ENCODE measurements around the gene ITPK1.

ITPK1 gene

DNA sequence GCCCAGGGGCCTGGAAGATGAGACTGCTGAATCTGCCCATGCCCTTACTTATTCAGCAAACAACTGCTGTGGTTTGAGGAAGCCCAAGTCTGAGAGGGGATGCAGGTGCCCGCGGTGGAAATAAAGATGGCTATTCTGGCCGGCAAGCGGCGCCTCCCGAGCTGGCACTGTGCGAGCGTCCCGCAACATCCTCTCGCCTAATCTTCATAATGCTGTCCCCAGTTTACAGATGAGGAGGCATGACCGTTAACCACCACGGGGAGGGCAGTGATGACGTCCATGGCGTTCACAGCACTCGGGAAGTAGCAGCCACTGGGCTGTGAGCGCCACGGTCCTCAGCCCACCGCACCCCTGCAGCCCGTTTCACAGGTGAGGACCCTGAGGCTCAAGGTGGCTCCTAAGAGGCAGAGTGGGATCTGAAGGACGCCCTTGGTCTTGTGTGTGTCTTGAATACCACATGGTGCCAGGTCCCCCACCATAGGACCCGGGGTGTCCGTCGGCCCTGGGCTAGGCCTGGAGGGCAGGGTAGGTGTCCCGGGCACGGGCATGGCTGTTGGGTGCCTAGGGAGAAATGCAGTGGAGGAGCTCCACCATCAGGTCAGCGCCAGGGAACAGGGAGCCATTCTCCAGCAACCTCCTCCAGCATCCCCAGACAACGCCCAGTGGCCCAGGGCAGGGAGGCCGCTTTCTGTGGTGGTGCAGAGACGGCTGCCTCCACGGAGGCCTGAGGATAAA lies 172.6 kb downstream of the ITPK1 start:
- DNase-seq (ENCODE audit: insufficient read length) = no peak
- TF ChIP-seq TAF1 (IDR thresholded peaks at IDR 0.05; ENCODE audit: borderline replicate concordance, low read depth, low read length) (no peak), POLR2A (IDR thresholded peaks at IDR 0.05; ENCODE audit: low read depth, low read length) (no peak), POLR2AphosphoS5 (IDR thresholded peaks at IDR 0.05; ENCODE audit: low read depth, low read length) (no peak)
- no peak for FAIRE-seq

DNA sequence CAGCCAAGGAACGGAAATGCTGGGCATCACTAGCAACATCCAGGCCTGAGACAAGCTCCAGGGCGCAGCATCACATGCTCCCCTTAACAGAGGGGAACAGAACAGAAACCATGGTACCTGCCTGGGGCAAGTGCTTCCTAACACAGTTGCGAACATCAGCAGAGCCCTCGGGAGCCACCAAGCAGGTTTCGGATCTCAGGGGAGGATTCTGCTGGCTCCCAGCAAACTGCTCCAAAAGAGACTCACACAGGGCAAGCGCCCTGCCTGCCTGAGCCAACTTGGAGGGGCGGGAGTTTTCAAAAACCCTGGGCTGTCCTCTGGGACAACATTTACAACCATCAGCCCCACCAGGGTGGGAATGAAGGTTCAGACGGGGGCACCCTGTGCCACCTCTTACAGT lies 173.1 kb downstream of the ITPK1 start:
- no peak for DNase-seq (ENCODE audit: insufficient read length)
- TF ChIP-seq POLR2A (IDR thresholded peaks at IDR 0.05; ENCODE audit: low read depth, low read length) (no peak), POLR2AphosphoS5 (IDR thresholded peaks at IDR 0.05; ENCODE audit: low read depth, low read length) (no peak), TAF1 (IDR thresholded peaks at IDR 0.05; ENCODE audit: borderline replicate concordance, low read depth, low read length) (no peak)
- no peak for FAIRE-seq

DNA sequence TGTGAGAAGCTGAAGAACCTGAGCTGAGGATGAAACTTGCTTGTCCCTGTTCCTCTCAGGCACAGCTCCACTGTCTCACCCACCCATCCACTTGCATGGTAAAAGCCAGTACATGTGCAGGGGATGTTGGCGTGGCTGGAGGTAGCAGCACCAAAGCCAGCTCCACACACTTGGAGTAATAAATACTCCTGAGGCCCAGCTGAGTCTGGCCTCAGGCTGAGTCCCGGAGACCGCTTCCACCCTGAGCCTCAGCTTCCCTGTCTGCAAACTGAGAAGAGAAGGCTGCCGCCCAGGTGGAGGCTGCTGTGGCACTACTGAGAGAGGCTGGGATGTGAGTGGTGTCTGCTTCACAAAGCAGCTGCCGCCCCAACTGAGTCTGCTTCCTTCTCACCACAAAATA lies 173.6 kb downstream of the ITPK1 start:
- no peak for DNase-seq (ENCODE audit: insufficient read length)
- FAIRE-seq = no peak
- TF ChIP-seq POLR2A (IDR thresholded peaks at IDR 0.05; ENCODE audit: low read depth, low read length) (no peak), POLR2AphosphoS5 (IDR thresholded peaks at IDR 0.05; ENCODE audit: low read depth, low read length) (no peak), TAF1 (IDR thresholded peaks at IDR 0.05; ENCODE audit: borderline replicate concordance, low read depth, low read length) (no peak)

DNA sequence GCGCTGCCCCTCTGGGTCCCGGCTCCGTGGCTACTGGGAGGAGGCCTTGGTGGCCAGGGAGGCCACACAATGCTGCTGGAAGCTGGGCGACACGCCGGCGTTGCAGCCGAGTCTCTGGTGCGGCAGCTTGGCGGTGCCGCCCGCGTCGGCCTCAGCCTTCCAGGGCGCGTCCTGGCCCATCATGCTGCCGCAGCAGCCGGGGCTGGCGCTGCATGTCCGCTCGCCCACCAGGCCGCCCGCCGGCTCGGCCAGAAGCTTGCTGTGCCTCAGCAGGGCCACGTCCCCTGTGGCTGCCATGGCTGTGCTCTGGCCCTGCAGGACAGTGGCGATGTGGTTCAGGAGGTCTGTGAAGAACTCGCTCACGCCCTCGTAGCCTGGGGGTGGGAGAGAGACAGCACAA lies 174.2 kb downstream of the ITPK1 start:
- TF ChIP-seq POLR2AphosphoS5 (IDR thresholded peaks at IDR 0.05; ENCODE audit: low read depth, low read length) (no peak), POLR2A (IDR thresholded peaks at IDR 0.05; ENCODE audit: low read depth, low read length) (no peak), TAF1 (IDR thresholded peaks at IDR 0.05; ENCODE audit: borderline replicate concordance, low read depth, low read length) (no peak)
- no peak for FAIRE-seq
- no peak for DNase-seq (ENCODE audit: insufficient read length)

- FAIRE-seq (no peak), DNase-seq (ENCODE audit: insufficient read length) (no peak)
- TF ChIP-seq TAF1 (IDR thresholded peaks at IDR 0.05; ENCODE audit: borderline replicate concordance, low read depth, low read length) (no peak), POLR2A (IDR thresholded peaks at IDR 0.05; ENCODE audit: low read depth, low read length) (no peak), POLR2AphosphoS5 (IDR thresholded peaks at IDR 0.05; ENCODE audit: low read depth, low read length) (no peak)
Measured at GRCh38 chr14:92940543-92940942, 175.2 kb downstream of the ITPK1 start.

DNA sequence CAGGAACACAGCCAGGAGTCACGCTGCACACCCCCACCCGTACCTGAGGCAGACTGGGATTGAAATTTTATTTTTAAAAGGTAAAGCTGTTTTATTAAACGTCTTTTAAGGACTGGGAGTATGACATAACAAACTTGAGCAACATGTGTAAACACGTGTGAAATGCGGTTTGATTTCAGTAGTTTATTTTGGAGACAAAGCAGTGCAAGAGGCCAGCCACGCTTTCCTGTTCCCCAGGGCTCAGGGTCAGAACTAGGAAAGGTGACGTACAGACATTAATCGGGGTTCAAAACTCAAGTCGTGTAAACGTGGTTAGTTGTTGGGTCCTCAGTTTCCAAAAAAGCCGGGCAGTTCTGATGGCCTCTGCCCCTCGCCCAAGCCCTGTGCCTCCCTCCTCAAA lies 176.0 kb downstream of the ITPK1 start:
- TF ChIP-seq TAF1 (IDR thresholded peaks at IDR 0.05; ENCODE audit: borderline replicate concordance, low read depth, low read length) = no peak
- no peak for TF ChIP-seq POLR2AphosphoS5 (IDR thresholded peaks at IDR 0.05; ENCODE audit: low read depth, low read length)
- TF ChIP-seq POLR2A (IDR thresholded peaks at IDR 0.05; ENCODE audit: low read depth, low read length) = no peak
- DNase-seq (ENCODE audit: insufficient read length) (no peak), FAIRE-seq (no peak)

- no peak for FAIRE-seq
Measured at GRCh38 chr14:92938890-92939671, 176.6 kb downstream of the ITPK1 start.

DNA sequence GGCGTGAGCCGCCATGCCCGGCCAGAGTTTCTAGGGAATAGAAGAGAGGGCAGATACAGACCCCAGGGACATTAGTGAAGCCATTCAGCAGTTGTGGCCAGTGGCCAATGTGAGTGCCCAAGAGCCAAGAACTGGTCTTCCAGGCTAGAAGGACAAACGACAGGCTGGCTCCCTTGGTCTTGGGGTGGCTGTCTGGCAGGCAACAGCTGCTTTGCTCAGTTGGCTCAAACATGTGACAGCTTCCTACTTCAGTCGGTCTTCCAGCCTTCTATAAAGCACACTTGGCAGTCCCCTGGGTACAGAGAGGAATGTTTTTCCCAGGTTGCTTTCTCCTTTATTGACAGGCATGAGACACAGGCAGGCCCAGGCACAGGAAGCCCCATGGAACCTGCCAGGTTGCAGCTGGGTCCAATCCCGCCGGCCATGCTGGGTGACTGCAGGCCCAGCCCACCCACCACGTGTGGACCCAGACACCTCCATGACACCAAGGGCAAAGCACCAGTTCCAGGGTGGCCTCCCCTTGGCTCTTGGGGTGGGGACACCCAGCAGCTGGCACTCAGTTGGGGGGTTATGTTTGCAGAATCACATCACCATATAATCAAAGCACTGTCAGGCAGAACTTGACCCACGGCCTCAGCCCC lies 177.4 kb downstream of the ITPK1 start:
- DNase-seq (ENCODE audit: insufficient read length) (no peak), FAIRE-seq (no peak)
- no peak for TF ChIP-seq TAF1 (IDR thresholded peaks at IDR 0.05; ENCODE audit: borderline replicate concordance, low read depth, low read length)
- no peak for TF ChIP-seq POLR2A (IDR thresholded peaks at IDR 0.05; ENCODE audit: low read depth, low read length)
- TF ChIP-seq POLR2AphosphoS5 (IDR thresholded peaks at IDR 0.05; ENCODE audit: low read depth, low read length) = no peak

More at GRCh38 chr14:92938890-92939671, 176.6 kb downstream of the ITPK1 start:
- no peak for DNase-seq (ENCODE audit: insufficient read length)
- no peak for TF ChIP-seq TAF1 (IDR thresholded peaks at IDR 0.05; ENCODE audit: borderline replicate concordance, low read depth, low read length)
- TF ChIP-seq POLR2AphosphoS5 (IDR thresholded peaks at IDR 0.05; ENCODE audit: low read depth, low read length) = no peak
- no peak for TF ChIP-seq POLR2A (IDR thresholded peaks at IDR 0.05; ENCODE audit: low read depth, low read length)

- DNase-seq (ENCODE audit: insufficient read length) = no peak
- TF ChIP-seq POLR2AphosphoS5 (IDR thresholded peaks at IDR 0.05; ENCODE audit: low read depth, low read length) = no peak
- no peak for TF ChIP-seq POLR2A (IDR thresholded peaks at IDR 0.05; ENCODE audit: low read depth, low read length)
- no peak for TF ChIP-seq TAF1 (IDR thresholded peaks at IDR 0.05; ENCODE audit: borderline replicate concordance, low read depth, low read length)
- FAIRE-seq = no peak
Measured at GRCh38 chr14:92937051-92937937, 178.4 kb downstream of the ITPK1 start.

DNA sequence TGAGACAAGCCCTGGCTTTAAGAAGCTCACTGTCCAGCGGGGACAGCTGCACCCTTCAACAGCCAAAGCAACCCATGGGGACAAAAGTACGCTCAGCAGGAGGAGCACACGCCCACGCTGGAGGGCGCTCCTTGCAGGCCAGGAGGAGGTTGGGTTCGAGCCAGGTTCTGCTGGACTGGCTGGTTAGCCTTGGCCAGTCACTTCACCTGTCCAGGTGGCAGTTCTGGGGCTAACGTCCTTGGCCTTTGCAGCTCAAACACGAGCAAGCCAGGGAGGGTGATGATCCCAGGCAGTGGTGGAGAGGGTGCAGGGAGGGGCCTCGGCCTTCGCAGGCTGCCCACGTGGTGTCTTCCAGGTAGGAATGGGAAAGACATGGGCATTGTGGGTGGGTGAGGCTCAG lies 179.6 kb downstream of the ITPK1 start:
- FAIRE-seq = no peak

More for the DNA sequence above, 179.6 kb downstream of the ITPK1 start:
- TF ChIP-seq POLR2A (IDR thresholded peaks at IDR 0.05; ENCODE audit: low read depth, low read length) (no peak), TAF1 (IDR thresholded peaks at IDR 0.05; ENCODE audit: borderline replicate concordance, low read depth, low read length) (no peak), POLR2AphosphoS5 (IDR thresholded peaks at IDR 0.05; ENCODE audit: low read depth, low read length) (no peak)
- DNase-seq (ENCODE audit: insufficient read length) = no peak

Measured in GM12892 (cell line).